K562 (cell line): Measurements from ENCODE around the gene NUDT6. TPM values are rescaled to one million over a fixed set of nuclear protein-coding genes. Genes with fewer than 3 reads are reported as not detected.

Source experiments
- BRD4 ChIP-seq: fragments of 200-600 bp; sonication (generic); IDR thresholded peaks from 2 replicates; pipeline ENCODE4 v1.6.1; 2017; ENCODE audit warnings: inconsistent platforms
- CTCFL ChIP-seq: IDR thresholded peaks from 2 replicates; pipeline ENCODE4 v1.6.1; 2011; ENCODE audit warnings: borderline replicate concordance, low read depth, mild to moderate bottlenecking, moderate library complexity, low read length; ENCODE audit not compliant: insufficient read depth, poor library complexity, severe bottlenecking
- CXXC5 ChIP-seq: fragments of 250-450 bp; sonication (Bioruptor Pico); IDR thresholded peaks from 2 replicates; pipeline ENCODE4 v1.8.0; 2022; ENCODE audit warnings: inconsistent platforms, mild to moderate bottlenecking, moderate library complexity
- KLF13 ChIP-seq: fragments of 450-650 bp; IDR thresholded peaks from 2 replicates; pipeline ENCODE4 v1.6.1; 2016; ENCODE audit warnings: missing genetic modification characterization, low read depth, mild to moderate bottlenecking, missing compliant biosample characterization, moderate library complexity, borderline replicate concordance
- MXI1 ChIP-seq: IDR thresholded peaks from 2 replicates; pipeline ENCODE4 v1.6.1; 2011; ENCODE audit warnings: low read depth, mild to moderate bottlenecking, improper control_type of control experiment, low read length
- SIN3B ChIP-seq: fragments of 450-650 bp; IDR thresholded peaks from 2 replicates; pipeline ENCODE4 v1.6.1; 2017; ENCODE audit warnings: low read depth, mild to moderate bottlenecking, moderate library complexity
- TBP ChIP-seq: optimal IDR thresholded peaks from 2 replicates; pipeline ENCODE3; 2011; ENCODE audit warnings: low read depth, low read length, improper control_type of control experiment
- ZKSCAN8 ChIP-seq: fragments of 200-800 bp; sonication (Bioruptor generic); IDR thresholded peaks from 2 replicates; pipeline ENCODE4 v1.6.1; 2016; ENCODE audit warnings: missing genetic modification characterization, missing compliant biosample characterization
- ZNF165 ChIP-seq: fragments of 250-450 bp; sonication (Bioruptor Pico); IDR thresholded peaks from 2 replicates; pipeline ENCODE4 v1.4.0; 2020; ENCODE audit warnings: borderline replicate concordance
- polyA plus RNA-seq, 8 experiments: library from polyadenylated mRNA; depleted of rRNA in 4 of 8; stranded (reverse) in 5 of 8; unstranded in 3 of 8; fragments of >200 nt; fragmentation: Nextera tagmentation in 2 of 8; fragmentation: Illumina TruSeq in 1 of 8; extraction: Ambion mirVana in 2 of 8; extraction: Trizol in 1 of 8; gene quantifications; 2 replicates each; pipeline versions ENCODE4 v1.2.1 to v1.2.3, GENCODE V29; 2011 to 2014; ENCODE audit warnings: inconsistent platforms in 1 of 8, missing spikeins in 1 of 8
- total RNA-seq, 7 experiments: library from RNA; depleted of rRNA in 6 of 7; stranded (reverse); fragments of >200 nt in 6 of 7; fragmentation: Illumina TruSeq in 2 of 7; extraction: Trizol in 2 of 7; gene quantifications; 2 replicates each; pipeline versions ENCODE4 v1.2.1 to v1.2.3, GENCODE V29; 2011 to 2021; ENCODE audit warnings: low replicate concordance in 1 of 7
- TF ChIP-seq, protein P1 (sequence below): fragments of 450-650 bp; IDR thresholded peaks from 2 replicates; pipeline ENCODE4 v1.7.1; 2018; ENCODE audit warnings: mild to moderate bottlenecking, low read depth; ENCODE audit not compliant: partially characterized antibody
- TF ChIP-seq, protein P2 (sequence below), 2 experiments: fragments of 450-650 bp in 1 of 2; sonication (generic) in 1 of 2; formaldehyde crosslinking in 1 of 2; IDR thresholded peaks; 2 replicates each; pipeline versions ENCODE4 v1.7.1 to v1.9.0; 2016 to 2022; ENCODE audit warnings: inconsistent platforms in 1 of 2, mild to moderate bottlenecking in 1 of 2, missing genetic modification reagents in 1 of 2

The NUDT6 gene
- total and polyA plus RNA-seq, 9 of the 15 experiments (the other 6 are each of a cell fraction or from before 2014, with no cell fraction given): 9.4 to 18.1 (median 13.4) TPM

GRCh38 chr4:122921971-122922876 lies at the start of gene NUDT6 (continued):
- no peak for TF ChIP-seq SIN3B
- TF ChIP-seq CXXC5: peak; percentile 48
- TF ChIP-seq, protein P1, sequence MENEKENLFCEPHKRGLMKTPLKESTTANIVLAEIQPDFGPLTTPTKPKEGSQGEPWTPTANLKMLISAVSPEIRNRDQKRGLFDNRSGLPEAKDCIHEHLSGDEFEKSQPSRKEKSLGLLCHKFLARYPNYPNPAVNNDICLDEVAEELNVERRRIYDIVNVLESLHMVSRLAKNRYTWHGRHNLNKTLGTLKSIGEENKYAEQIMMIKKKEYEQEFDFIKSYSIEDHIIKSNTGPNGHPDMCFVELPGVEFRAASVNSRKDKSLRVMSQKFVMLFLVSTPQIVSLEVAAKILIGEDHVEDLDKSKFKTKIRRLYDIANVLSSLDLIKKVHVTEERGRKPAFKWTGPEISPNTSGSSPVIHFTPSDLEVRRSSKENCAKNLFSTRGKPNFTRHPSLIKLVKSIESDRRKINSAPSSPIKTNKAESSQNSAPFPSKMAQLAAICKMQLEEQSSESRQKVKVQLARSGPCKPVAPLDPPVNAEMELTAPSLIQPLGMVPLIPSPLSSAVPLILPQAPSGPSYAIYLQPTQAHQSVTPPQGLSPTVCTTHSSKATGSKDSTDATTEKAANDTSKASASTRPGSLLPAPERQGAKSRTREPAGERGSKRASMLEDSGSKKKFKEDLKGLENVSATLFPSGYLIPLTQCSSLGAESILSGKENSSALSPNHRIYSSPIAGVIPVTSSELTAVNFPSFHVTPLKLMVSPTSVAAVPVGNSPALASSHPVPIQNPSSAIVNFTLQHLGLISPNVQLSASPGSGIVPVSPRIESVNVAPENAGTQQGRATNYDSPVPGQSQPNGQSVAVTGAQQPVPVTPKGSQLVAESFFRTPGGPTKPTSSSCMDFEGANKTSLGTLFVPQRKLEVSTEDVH: no peak
- 0 out of 2 replicates have a peak, but pooled peaks have one; percentile 11 for TF ChIP-seq MXI1
- TF ChIP-seq TBP: peak; percentile 29
- no peak for TF ChIP-seq CTCFL
- TF ChIP-seq KLF13 (tag): no peak
- no peak for TF ChIP-seq ZKSCAN8
- TF ChIP-seq ZNF165 (CRISPR knock-in tag): no peak
- TF ChIP-seq, protein P2, sequence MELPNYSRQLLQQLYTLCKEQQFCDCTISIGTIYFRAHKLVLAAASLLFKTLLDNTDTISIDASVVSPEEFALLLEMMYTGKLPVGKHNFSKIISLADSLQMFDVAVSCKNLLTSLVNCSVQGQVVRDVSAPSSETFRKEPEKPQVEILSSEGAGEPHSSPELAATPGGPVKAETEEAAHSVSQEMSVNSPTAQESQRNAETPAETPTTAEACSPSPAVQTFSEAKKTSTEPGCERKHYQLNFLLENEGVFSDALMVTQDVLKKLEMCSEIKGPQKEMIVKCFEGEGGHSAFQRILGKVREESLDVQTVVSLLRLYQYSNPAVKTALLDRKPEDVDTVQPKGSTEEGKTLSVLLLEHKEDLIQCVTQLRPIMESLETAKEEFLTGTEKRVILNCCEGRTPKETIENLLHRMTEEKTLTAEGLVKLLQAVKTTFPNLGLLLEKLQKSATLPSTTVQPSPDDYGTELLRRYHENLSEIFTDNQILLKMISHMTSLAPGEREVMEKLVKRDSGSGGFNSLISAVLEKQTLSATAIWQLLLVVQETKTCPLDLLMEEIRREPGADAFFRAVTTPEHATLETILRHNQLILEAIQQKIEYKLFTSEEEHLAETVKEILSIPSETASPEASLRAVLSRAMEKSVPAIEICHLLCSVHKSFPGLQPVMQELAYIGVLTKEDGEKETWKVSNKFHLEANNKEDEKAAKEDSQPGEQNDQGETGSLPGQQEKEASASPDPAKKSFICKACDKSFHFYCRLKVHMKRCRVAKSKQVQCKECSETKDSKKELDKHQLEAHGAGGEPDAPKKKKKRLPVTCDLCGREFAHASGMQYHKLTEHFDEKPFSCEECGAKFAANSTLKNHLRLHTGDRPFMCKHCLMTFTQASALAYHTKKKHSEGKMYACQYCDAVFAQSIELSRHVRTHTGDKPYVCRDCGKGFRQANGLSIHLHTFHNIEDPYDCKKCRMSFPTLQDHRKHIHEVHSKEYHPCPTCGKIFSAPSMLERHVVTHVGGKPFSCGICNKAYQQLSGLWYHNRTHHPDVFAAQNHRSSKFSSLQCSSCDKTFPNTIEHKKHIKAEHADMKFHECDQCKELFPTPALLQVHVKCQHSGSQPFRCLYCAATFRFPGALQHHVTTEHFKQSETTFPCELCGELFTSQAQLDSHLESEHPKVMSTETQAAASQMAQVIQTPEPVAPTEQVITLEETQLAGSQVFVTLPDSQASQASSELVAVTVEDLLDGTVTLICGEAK (IDR thresholded peaks at IDR 0.05): 0 out of 2 replicates have a peak, but pooled peaks have one; percentile 22
- TF ChIP-seq, protein P2 (CRISPR knock-in tag; IDR thresholded peaks at IDR 0.05): no peak; the same call in 1 of the 2 replicates
- no peak; the same call in 1 of the 2 replicates for TF ChIP-seq BRD4
